HUDEP-2 (cell line): ENCODE data around the gene NFATC1.

Experiments
- DNase-seq, 76 experiments: peaks; one replicate each; lab custom pipeline; 2025; ENCODE audit not compliant: unreplicated experiment in 76 of 76; lab: John Stamatoyannopoulos, UW

Gene NFATC1

DNA sequence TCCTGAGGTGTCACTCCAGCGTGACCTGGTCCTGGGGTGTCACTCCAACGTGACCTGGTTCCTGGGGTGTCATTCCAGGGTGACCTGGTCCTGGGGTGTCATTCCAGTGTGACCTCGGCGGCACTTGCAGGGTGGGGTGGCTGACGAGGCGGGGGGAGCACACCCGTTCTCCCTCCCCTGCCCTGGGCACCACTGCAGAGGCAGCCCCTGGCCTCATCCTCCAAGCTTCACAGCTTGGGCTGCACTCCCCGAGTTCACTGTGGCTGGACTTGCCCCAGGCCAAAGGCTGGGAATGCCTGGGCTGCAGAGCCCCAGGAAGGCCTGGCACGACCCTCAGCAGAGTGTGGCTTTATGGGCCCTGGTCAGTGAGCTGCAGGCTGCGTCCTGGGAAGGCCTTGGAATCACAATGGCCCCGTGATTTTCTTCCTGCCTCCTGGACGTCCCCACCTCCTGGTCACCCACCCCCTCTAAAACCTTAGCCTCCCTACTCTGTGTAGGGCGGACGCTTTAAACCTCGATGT, 88.3 kb downstream of the NFATC1 start:
- DNase-seq = no peak

DNA sequence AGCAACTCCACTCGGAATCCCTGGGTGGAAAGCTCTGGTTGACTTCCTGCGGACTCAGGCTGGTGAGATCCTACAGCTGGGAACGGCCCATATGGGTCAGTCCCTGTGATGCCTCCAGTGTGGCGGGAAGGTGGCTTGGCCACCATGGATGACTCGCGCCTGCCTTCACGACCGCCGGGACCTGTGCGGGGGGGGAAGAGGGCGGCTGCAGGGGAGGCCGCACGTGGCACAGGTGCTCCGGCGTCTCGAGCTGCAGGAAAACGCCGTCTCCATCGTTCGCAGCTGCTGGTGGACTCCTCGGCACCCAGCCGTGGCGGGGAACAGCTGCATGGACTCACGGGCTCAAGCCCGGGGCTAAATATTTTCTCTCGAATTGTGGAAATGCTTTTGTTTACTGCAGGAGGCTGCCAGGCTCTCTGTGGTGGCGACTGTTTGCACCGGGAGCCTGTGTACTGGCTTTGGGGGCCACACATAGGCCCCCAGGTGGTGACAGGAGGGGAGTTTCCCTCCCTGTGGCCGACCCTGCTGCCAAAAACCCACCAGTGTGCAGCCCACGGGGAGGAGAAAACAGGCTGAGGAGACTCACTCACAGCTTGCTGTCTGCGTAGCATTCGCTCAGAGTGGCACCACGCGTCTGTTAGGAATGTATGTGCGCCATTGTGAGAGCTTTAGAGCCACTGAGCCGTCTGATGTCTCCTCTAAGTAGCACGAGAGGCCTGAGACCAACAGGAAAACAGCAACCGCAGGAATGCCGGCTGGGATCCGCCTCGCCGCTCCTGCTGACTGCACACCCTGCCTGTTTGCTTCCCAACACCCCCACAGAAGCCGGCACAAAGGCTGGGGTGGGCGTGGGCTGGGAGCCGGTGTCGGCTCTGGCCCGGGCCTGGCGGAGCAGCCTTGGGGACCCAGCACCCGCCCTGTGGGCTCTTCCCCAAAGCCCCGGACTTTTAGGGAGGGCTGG, 89.2 kb downstream of the NFATC1 start:
- DNase-seq = no peak

DNA sequence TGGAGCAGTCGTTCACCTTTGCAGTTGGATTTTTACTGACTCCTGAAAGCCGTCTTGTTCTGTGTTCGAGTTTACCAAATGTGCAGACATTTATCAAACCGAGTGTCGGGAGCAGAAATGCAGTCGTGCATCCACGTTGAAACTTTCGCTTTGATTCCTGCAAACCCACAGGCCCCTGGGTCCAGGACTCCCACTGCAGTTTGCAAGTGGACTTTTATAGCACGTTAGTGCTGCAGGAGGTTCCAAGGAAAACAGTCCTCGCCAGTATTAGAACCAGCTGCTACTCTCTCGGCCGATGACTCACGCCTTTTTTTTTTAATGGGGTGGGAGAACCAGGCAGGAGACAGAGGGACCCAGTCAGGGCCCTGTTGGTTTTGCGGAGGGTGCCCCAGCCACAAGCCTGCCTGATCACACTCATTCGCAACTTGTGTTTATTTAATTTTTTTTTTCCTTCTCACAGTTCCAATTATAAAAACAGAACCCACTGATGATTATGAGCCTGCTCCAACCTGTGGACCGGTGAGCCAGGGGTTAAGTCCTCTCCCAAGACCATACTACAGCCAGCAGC, 90.1 kb downstream of the NFATC1 start:
- DNase-seq = no peak

DNA sequence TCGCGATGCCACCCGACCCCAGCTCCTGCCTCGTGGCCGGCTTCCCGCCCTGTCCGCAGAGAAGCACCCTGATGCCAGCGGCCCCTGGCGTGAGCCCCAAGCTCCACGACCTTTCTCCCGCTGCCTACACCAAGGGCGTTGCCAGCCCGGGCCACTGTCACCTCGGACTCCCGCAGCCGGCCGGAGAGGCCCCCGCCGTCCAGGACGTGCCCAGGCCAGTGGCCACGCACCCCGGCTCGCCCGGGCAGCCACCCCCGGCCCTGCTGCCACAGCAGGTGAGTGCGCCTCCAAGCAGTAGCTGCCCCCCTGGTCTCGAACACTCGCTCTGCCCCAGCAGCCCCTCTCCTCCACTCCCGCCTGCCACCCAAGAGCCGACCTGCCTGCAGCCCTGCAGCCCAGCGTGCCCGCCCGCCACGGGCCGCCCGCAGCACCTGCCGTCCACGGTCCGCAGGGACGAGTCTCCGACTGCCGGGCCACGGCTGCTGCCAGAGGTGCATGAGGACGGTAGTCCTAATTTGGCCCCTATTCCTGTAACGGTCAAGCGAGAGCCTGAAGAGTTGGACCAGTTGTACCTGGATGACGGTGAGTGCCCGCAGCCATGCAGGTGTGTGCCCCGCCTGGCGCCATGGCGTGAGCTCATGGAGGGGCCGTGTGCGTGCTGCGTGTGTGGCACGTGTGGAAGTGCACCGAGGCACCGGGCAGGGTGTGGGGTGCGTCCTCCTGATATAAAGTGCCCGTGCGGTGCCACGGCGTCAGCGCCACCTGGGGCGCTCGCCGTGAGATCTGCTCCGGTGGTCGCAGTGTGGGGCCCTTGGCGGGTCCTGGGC, 90.8 kb downstream of the NFATC1 start:
- DNase-seq = no peak

DNA sequence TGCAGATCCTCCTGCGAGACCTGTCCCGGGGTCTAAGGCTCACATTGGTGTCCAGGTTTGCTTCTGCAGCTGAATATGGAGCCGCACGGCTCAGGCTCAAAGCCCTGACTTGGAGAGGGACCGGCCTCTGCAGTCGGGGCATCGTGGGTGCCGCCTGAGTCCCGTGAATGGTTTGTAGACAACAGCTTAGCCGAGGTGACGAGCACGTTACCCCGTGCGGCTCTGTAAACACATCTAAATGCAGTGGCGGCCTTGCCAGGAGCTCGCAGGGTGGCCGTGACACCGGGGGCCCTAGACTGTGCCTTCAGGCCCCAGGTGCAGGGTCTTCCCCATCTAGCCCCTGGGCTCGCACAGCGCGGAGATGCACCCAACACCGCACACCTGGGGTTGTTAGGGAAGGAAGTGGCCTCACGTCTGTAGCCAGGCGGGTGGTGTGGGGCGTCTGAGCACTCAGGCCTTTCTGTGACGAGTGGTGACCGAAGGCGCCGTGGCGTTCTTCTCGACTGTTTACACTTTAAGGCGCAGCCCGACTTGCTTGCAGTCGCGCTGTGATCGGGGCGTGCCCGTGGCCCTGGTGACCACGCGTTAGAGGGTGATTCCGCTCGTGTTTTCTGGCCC, 91.6 kb downstream of the NFATC1 start:
- DNase-seq = no peak

DNA sequence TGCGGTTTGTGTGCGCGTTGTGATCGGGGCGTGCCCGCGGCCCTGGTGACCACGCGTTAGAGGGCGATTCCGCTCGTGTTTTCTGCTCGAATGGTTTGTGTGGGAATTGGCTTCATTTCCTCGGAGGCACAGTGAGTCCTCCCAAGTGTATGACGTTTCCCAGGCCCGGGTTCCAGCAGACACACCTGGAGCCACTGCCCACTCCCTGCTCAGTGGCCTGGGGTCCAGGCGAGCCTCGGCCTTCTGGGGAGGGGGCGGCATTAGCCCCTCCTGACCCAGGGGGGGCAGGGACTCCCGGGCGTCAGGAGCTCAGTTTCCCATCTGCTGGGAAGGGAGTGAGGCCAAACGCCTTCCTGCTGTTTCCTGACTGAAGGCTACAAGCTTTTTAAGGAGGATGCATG, 92.1 kb downstream of the NFATC1 start:
- no peak for DNase-seq

DNA sequence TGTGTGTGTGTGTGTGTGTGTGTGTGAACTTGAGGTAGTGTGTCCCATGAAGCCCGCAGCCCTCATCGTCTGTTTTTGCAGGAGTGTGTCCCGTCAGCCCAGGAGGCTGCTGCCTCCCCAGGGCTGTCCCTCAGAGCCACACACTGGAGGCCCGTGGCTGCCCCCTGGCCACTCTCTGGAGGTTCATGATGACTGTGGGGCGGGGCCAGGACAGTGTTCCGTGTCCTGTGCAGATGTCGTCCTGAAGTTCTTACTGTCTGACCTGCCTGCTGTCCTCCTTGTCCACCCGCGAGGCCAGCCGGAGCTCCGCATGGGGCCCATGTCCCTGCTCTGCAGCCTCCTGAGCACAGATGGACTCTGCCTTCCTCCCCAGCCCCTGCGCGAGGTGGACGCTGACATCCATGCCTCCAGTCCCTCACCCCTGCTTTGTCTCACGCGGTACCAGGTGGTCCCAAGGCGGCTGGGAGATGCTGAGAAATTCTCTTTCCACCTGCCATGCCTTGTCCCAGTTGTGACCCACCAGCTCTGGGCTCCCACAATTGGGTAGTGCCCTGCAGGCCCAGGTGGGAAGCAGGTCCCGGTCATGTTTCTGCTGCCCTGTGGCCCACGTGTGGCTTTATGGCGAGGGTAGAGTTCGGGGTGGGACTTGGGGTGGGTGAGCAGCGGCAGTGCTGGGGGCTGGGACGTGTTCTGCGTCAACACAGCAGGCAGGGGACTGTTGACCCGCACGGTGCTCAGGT, 92.8 kb downstream of the NFATC1 start:
- DNase-seq = no peak

DNA sequence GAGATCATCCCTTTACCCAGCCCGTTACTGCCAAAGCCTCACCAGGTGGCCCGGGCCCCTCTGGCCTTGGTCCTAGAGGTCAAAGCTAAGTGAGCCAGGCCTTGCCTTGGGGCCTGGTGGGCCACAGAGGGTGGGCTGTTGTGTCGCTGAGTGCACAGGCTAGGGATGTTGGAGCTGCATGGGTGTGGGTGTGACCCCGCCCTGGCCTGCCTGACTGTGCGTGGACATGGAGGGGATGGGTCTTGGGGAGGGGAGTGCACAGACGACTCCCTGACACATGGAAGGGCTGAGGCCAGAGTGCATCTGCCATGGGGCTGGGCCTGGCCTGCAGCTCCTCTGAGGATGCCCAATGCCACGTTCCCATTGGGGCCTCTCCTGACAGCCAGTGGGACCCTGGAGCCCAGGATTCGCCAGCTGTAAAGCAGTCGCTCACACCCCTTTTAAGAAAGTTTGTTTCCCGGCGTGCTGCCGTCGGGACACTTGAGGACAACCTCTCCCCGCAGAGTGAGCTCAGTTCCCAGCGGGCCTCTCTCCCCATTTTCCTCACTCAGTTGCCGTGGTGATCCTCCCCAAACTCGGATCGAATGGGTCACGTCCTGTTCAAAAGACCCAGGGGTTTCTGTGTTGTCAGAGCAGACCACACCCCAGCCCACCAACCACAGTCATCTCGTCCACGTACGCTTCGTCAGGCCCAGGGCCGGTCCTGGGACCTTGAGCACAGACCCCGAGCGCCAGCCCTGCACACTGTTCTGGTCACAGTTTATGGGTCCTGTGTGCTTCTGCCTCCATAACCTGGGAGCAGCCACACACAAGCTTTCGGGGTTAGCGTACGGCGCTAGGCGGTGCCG, 93.5 kb downstream of the NFATC1 start:
- no peak for DNase-seq

DNA sequence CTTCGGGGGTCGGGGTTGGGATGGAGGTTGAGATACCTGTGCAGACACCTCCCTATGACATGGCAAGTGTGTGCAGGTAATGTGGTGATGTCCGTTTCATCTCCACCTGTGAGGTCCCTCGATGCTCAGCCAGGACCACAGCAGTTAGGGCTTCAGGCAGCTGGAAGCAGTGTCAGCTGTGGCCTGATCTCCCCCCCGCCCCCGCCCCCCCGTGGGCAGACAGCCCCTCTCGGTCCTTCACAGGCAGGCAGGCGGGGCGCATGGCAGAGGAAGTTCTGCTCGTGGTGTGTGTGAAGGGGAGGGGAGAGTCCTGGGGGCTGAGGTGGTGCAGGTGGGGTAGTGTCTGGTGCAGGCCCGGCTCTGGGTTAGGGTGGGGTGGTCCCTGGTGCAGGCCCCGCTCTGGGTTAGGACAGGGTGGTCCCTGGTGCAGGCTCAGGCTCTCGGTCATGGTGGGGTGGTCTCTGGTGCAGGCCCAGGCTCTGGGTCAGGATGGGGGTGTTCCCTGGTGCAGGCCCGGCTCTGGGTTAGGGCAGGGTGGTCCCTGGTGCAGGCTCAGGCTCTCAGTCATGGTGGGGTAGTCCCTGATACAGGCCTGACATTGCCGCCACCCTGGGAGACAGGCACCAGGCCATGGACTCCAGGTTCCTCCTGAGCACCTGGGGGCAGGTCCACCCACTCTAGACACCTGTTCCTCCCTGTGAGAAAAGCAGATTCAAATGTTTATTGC, 94.3 kb downstream of the NFATC1 start:
- no peak for DNase-seq

DNA sequence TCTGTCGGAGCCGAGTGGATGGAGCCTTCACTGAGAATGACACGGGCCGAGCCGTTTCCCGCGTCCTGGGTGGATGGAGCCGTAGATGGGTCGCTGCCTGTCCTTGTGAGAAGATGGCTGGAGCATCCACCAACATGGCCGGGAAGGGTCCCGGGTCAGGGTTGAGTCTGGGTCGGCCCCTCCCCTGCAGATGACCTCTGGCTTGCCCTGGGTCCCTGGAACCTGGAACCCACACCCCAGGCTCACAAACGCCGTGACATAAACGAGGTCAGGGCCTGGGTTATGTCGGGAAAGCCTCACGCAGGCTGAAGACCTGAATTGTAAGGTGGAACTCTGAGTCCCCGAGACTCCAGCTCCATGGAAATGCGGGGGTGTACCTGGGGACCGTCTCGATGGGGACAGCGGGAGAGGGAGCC, 94.9 kb downstream of the NFATC1 start:
- DNase-seq = no peak

DNA sequence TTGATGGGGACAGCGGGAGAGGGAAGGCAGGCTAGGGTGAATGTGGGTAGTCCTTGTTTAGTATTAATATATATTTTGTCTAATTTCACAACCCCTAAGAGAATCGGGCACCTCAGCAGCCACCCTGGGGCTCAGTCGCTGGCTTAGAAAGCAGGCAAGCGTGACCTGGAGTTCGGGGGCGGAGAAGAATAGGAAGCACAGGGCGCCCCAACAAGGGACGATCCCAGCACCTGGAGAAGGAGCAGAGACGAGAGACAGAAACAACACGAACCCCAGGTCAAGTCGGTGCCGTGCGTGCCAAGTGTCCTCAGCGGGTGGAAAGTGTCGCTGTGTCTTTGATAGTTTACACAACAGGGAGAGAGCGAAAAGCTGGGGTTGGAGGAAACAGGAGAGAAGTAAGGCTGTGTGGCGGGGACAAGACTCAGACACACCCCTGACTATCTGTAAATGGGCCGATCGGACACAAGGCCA, 95.4 kb downstream of the NFATC1 start:
- DNase-seq = no peak

DNA sequence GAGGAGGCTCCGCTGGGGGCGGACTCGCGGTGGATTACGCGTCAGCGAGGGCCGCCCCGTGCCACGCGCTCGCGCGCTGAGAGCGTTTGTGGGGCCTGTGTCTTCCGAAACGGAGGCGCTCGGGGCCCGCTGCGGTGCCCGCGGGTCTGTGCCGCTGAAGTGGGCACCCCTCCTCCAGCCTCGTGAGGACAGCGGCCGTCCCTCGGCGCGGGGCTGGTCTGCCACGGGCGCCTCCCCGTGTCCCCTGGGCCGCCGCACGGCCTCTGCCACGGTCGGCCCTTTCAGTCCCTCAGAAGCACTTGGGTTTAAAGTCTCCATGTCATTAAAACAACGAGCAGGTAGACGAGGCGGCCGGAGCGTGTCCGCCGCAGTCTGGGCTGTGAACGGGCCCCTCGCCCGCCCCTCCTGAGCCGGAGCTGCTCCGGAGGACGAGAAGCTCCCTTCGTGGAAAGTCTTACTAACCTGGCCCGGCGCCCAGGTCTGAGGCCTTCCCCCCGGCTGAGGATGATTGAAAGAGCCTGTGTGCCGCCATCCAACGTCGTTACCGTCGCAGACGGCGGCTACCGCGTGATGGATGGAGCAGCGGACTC, 97.6 kb downstream of the NFATC1 start:
- DNase-seq = no peak

DNA sequence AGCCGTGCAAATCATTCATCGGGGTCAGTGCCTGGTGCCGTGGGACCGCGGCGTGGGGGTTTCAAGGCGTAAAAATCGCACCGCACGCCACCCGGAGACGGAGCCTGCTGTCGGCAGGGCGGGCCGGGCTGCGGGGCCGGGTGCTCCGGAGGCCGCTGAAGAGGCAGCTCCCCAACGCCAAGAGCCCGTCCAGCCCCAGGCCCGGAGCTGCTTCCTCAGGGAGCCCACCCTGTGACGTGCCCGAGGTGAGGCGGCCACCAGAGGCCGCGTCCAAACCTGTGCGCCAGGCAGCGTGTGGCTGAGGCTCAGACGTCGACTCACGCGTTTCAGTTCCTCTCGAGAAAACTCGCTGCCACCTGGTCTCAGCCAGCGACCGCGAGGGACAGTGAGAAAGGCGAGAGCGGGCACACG, 98.1 kb downstream of the NFATC1 start:
- DNase-seq = no peak

DNA sequence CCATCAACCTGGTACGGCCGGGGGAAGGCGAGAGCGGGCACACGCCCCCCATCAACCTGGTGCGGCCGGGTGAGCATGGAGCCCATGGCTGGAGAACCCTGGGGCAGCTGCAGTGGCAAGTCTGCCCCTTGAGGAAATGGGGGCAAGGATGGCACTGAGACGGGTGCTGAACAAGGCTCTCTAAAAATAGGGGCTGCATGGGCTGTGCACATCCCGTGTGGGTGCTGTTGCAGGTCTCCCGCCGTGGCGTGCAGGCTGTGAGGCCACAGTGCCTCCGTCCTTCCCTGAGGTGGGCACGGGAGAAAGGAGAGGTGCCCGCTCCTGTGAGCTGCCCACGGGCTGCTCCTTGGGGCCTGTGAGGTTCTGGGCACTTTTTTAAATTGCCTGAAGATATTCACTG, 99.2 kb downstream of the NFATC1 start:
- no peak for DNase-seq

DNA sequence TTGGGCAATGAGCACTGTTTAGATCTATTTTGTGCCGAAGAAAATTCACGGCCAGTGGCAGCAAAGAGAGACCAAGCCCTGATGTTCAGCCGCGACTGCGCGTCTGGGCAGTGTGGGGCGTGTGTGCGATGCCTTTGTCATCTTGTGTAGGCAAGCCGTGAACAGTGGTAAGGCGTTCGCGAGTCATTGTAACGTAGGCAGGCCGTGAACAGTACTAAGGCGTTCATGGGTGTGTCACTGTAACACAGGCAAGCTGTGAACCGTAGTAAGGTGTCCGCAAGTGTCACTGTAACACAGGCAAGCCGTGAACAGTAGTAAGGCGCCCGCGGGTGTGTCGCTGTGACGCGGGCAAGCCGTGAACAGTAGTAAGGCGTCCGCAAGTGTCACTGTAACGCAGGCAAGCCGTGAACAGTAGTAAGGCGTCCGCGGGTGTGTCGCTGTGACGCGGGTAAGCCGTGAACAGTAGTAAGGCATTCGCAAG, 99.9 kb downstream of the NFATC1 start:
- DNase-seq = no peak

DNA sequence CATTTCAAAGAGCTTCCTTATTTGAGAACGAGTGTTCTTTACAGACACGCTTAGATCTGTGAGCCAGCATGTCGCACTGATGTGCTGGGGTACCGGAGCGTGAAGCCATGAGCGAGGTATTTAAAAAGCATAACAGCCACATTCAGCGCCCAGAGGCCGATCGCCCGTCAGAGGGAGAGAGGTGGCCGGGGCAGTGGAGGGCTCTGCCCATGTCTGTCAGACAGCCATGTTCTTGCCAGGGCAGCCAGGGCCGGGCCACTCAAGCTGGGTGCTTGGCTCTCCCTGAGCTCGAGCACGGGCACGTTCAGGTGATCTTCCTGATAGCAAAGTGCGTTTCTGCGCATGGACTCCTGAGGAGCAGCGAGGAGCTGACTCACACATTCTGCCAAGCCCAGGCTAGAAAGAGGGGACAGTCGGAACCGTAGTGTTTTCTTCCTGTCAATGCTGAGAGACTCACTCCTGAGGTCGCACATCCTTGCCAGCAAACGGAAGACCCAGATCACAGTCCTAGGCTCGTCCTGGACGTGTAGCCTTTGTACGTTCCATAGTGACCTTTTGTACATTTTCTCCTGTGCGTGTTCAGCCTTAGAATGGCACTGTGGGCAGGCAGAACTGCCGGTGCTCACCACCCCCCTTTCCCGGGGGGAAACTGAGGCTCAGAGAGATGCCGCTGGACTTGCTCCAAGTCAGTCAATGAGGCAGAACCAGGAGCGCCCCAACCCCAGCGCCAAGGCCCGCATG, 100.7 kb downstream of the NFATC1 start:
- DNase-seq = no peak

DNA sequence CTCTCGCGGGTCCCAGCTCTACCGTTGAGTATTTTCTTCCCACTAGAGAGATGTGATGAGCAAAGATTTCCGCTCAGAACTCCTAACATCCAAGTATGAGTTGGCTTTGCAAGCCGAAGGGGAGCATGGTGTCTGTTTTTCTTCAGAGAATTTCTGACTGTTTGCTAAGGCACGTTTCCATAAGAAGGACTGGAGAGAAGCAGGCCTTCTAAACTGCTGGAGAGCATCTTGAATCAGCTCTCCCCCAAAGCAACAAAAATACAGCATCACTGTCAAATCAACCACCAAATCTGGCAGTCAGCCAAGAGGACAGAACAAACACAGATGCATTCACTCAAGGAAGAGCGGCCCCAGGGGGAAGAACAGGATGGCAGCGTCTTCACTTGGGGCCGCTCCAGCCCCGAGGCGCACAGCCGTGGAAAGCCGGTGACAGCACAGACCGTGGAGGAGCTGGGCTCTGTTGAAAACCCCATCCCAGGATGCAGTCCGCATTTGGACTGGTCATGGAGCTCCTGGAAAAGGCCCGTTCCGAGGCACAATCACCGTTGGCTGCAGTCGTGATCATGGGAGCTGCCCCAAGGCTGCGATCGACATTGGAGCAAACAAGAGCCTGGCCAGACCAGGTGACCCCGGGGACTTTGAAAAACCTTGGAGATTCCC, 101.4 kb downstream of the NFATC1 start:
- no peak for DNase-seq
